ENCODE measurements around the gene SAXO1. TPM values are rescaled to one million over a fixed set of nuclear protein-coding genes. Genes with fewer than 3 reads are reported as not detected.

The SAXO1 gene
- total RNA-seq, 1 donor from 2014 or later: not detected

GRCh38 chr9:18988003-18988402 is 45.0 kb downstream of the SAXO1 start:
- H3K27me3 ChIP-seq (ENCODE audit: insufficient read depth, low read length): no peaks in the 10 kb centered on the region
- Mint-ChIP-seq H3K27me3 (ENCODE audit: low read depth, unreplicated experiment) (no peaks in the 10 kb centered on the region), H3K27ac (ENCODE audit: unreplicated experiment) (no peak overlapping the region), H3K9me3 (ENCODE audit: unreplicated experiment) (peaks cover 2% of the 10 kb centered on the region), H3K36me3 (ENCODE audit: low read depth, unreplicated experiment) (peaks cover 3% of the 10 kb centered on the region), H3K4me1 (ENCODE audit: low read depth, unreplicated experiment) (no peaks in the 10 kb centered on the region), H3K4me3 (ENCODE audit: unreplicated experiment) (no peak overlapping the region)
- H2AFZ ChIP-seq (ENCODE audit: low read depth, low read length): no peak overlapping the region
- TF ChIP-seq, protein P1, sequence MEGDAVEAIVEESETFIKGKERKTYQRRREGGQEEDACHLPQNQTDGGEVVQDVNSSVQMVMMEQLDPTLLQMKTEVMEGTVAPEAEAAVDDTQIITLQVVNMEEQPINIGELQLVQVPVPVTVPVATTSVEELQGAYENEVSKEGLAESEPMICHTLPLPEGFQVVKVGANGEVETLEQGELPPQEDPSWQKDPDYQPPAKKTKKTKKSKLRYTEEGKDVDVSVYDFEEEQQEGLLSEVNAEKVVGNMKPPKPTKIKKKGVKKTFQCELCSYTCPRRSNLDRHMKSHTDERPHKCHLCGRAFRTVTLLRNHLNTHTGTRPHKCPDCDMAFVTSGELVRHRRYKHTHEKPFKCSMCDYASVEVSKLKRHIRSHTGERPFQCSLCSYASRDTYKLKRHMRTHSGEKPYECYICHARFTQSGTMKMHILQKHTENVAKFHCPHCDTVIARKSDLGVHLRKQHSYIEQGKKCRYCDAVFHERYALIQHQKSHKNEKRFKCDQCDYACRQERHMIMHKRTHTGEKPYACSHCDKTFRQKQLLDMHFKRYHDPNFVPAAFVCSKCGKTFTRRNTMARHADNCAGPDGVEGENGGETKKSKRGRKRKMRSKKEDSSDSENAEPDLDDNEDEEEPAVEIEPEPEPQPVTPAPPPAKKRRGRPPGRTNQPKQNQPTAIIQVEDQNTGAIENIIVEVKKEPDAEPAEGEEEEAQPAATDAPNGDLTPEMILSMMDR (IDR thresholded peaks at IDR 0.05; ENCODE audit: insufficient read depth, low read depth, low read length): no peak
- TF ChIP-seq EZH2 (IDR thresholded peaks at IDR 0.05; ENCODE audit: insufficient read depth, low read length): no peak
- H3K27ac ChIP-seq (ENCODE audit: low read depth, low read length): no peak overlapping the region
- H3K4me2 ChIP-seq (ENCODE audit: low read length): no peak overlapping the region
- H3K9me3 ChIP-seq (ENCODE audit: insufficient read depth, low read depth, low read length): peaks cover 4% of the 10 kb centered on the region
- FAIRE-seq (no peak), DNase-seq (ENCODE audit: low read depth) (no peak)
- H4K20me1 ChIP-seq (ENCODE audit: insufficient read depth, low read length): no peaks in the 10 kb centered on the region
- no peak overlapping the region for H3K4me3 ChIP-seq (ENCODE audit: insufficient read depth, low read depth, low read length)
- no peaks in the 10 kb centered on the region for H3K79me2 ChIP-seq (ENCODE audit: insufficient read depth, low read length)
- no peak overlapping the region for H3K9ac ChIP-seq (ENCODE audit: low read length)
- no peaks in the 10 kb centered on the region for H3K36me3 ChIP-seq (ENCODE audit: insufficient read depth, low read length)
- no peaks in the 10 kb centered on the region for H3K4me1 ChIP-seq (ENCODE audit: insufficient read depth, low read length)

DNA sequence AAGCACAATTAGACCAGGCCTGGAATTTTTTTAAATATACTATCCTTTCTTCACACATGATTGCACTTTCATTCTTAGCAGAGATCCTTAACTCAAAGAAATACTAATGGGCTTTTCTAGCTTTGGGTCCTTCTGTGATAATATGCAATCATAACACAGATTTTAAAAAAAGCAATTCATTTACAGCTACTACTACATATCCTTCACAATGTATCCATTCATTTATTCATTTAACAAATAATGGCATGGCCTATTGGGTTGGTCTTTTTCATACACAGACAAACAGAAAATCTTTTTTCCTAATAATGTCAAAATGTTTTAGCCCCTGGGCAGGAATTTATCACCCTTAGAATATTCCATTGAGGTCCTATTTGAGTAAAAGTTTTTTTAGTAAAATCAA is 47.0 kb downstream of the SAXO1 start:
- Histone ChIP-seq H3K79me2 (ENCODE audit: insufficient read depth, low read length) (no peaks in the 10 kb centered on the region), H3K4me3 (ENCODE audit: insufficient read depth, low read depth, low read length) (no peak overlapping the region), H3K9ac (ENCODE audit: low read length) (no peak overlapping the region), H4K20me1 (ENCODE audit: insufficient read depth, low read length) (no peaks in the 10 kb centered on the region), H3K9me3 (ENCODE audit: insufficient read depth, low read depth, low read length) (peaks cover 4% of the 10 kb centered on the region), H2AFZ (ENCODE audit: low read depth, low read length) (no peak overlapping the region), H3K36me3 (ENCODE audit: insufficient read depth, low read length) (no peaks in the 10 kb centered on the region), H3K4me1 (ENCODE audit: insufficient read depth, low read length) (no peaks in the 10 kb centered on the region), H3K27me3 (ENCODE audit: insufficient read depth, low read length) (no peaks in the 10 kb centered on the region), H3K4me2 (ENCODE audit: low read length) (no peak overlapping the region), H3K27ac (ENCODE audit: low read depth, low read length) (no peak overlapping the region)
- H3K4me3 Mint-ChIP-seq (ENCODE audit: unreplicated experiment): no peak overlapping the region
- FAIRE-seq (no peak), DNase-seq (ENCODE audit: low read depth) (no peak)
- peaks cover 3% of the 10 kb centered on the region for H3K9me3 Mint-ChIP-seq (ENCODE audit: unreplicated experiment)
- H3K4me1 Mint-ChIP-seq (ENCODE audit: low read depth, unreplicated experiment): no peaks in the 10 kb centered on the region
- H3K27ac Mint-ChIP-seq (ENCODE audit: unreplicated experiment): no peak overlapping the region
- H3K36me3 Mint-ChIP-seq (ENCODE audit: low read depth, unreplicated experiment): peaks cover 3% of the 10 kb centered on the region
- H3K27me3 Mint-ChIP-seq (ENCODE audit: low read depth, unreplicated experiment): no peaks in the 10 kb centered on the region
- no peak for TF ChIP-seq EZH2 (IDR thresholded peaks at IDR 0.05; ENCODE audit: insufficient read depth, low read length)
- TF ChIP-seq, protein P1 (IDR thresholded peaks at IDR 0.05; ENCODE audit: insufficient read depth, low read depth, low read length): no peak

DNA sequence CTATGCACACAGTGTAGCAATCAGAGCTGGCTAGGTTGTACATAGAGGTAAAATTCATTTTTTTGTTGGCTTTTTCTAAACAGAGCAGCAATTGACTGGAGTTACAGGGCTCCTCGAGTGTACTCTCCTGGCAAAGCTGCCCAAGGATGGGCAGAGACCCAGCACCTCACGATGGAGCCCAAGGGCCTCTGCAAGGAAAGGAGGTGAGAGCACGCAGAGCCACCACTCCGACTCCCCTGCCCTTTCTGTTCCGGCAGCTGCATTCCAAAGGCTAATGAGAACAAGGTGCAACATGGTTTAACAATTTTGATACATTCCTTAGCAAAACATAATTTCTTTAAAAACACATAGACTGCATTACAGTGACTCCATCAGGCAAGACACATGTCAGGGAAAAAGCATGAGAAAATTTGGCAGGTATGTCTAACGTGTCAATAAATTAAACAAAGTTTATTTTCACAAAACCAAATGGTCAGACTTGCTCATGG is 47.5 kb downstream of the SAXO1 start:
- Histone ChIP-seq H3K4me3 (ENCODE audit: insufficient read depth, low read depth, low read length) (no peak overlapping the region), H3K27me3 (ENCODE audit: insufficient read depth, low read length) (no peaks in the 10 kb centered on the region), H3K27ac (ENCODE audit: low read depth, low read length) (no peak overlapping the region), H3K9me3 (ENCODE audit: insufficient read depth, low read depth, low read length) (peaks cover 4% of the 10 kb centered on the region), H2AFZ (ENCODE audit: low read depth, low read length) (no peak overlapping the region), H3K4me1 (ENCODE audit: insufficient read depth, low read length) (no peaks in the 10 kb centered on the region), H3K9ac (ENCODE audit: low read length) (no peak overlapping the region), H3K79me2 (ENCODE audit: insufficient read depth, low read length) (no peaks in the 10 kb centered on the region), H4K20me1 (ENCODE audit: insufficient read depth, low read length) (no peaks in the 10 kb centered on the region), H3K4me2 (ENCODE audit: low read length) (no peak overlapping the region), H3K36me3 (ENCODE audit: insufficient read depth, low read length) (no peaks in the 10 kb centered on the region)
- Mint-ChIP-seq H3K9me3 (ENCODE audit: unreplicated experiment) (peaks cover 3% of the 10 kb centered on the region), H3K27ac (ENCODE audit: unreplicated experiment) (no peak overlapping the region), H3K36me3 (ENCODE audit: low read depth, unreplicated experiment) (peaks cover 3% of the 10 kb centered on the region), H3K4me3 (ENCODE audit: unreplicated experiment) (no peak overlapping the region), H3K4me1 (ENCODE audit: low read depth, unreplicated experiment) (no peaks in the 10 kb centered on the region), H3K27me3 (ENCODE audit: low read depth, unreplicated experiment) (no peaks in the 10 kb centered on the region)
- FAIRE-seq (no peak), DNase-seq (ENCODE audit: low read depth) (no peak)
- TF ChIP-seq, protein P1 (IDR thresholded peaks at IDR 0.05; ENCODE audit: insufficient read depth, low read depth, low read length): no peak
- TF ChIP-seq EZH2 (IDR thresholded peaks at IDR 0.05; ENCODE audit: insufficient read depth, low read length): no peak
